HG03469 (cell line): ENCODE measurements around the gene PRPF38A.

Experiments
- ATAC-seq: cut with Tn5 transposase; IDR thresholded peaks from one replicate; pipeline ENCODE4 v1.9.1; 2021; ENCODE audit warnings: mild to moderate bottlenecking, moderate library complexity, moderate number of reproducible peaks; ENCODE audit not compliant: unreplicated experiment

The PRPF38A gene

DNA sequence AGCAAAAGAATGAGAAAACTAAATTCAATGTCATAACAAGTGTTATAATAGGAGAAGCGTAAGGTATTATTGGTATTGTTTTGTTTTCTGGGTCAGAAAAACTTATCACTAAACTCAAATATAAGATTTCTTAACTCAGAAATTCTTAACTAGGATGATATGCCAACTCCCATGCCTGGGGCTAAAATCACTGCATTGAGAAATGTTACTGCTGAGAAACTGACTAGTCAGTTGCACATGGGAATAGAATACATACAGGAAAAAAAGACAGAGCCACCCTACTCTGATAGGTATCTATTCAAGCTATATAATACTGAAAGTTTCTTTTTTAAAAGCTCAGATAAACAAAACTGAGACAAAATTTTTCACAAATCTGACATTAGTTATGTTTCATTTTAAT, 56.3 kb downstream of the PRPF38A start:
- ATAC-seq: no peak

DNA sequence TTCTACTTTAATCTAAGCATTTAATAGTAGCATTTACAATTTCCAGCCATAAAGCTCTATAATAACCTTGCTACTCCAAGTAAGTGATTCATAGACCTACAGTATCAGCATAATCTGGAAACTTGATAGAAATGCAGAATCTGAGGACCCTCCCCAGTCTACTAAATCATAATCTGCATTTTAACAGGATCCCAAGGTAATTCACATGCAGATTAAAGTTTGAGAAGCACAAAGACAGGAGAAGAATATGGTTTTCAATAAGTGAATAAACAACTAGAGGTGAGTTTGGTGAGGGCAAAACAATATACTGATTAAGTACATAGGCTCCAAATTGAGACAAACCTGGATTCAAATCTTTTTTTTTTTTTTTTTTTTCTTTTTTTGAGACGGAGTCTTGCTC, 57.4 kb downstream of the PRPF38A start:
- no peak for ATAC-seq

DNA sequence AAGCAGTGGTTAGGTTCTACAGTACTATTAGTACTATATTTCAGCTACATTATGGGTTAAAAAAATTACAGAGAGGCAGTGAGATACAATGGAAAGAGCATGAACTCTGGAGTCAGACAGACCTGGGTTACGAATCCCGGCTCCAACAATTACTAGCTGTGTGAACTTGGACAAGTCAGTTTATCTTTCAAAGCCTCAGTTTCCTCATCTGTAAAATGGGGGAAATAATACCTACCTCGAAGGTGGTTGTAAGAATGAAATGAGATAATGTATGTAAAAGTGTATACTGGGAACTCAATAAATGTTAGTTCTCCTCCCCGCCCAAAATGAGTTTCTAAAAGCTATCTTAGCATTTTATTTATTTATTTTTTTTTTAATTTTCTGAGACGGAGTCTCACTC, 59.5 kb downstream of the PRPF38A start:
- no peak for ATAC-seq

DNA sequence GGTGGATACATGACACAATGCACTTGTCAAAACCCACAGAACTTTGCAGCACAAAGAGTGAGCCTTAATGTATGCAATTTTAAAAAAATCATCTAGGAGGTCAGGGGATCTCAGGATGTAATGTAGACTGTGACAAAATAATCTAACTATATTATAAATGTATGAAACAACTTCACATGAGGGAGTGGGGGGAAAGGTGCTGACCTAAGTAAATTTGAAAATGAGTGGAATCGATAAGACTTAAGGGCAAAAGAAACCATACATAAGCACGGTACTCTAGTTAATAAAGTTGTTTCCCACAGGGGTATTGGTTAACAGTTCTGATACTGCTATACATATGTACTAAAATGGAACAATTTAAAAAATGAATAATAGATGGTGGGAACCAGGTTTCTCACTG, 64.7 kb downstream of the PRPF38A start:
- no peak for ATAC-seq
